GM19463 (cell line): ENCODE measurements around the gene SYCE1.
"Not testable (repeated sequence)": the region's sequence is repeated elsewhere in the genome, so short reads cannot be mapped to it uniquely, and the experiment has no call there.

ENCODE experiments used
- ATAC-seq: cut with Tn5 transposase; IDR thresholded peaks from one replicate; pipeline ENCODE4 v1.9.1; 2021; ENCODE audit warnings: mild to moderate bottlenecking, moderate library complexity; ENCODE audit not compliant: unreplicated experiment

The SYCE1 gene

DNA sequence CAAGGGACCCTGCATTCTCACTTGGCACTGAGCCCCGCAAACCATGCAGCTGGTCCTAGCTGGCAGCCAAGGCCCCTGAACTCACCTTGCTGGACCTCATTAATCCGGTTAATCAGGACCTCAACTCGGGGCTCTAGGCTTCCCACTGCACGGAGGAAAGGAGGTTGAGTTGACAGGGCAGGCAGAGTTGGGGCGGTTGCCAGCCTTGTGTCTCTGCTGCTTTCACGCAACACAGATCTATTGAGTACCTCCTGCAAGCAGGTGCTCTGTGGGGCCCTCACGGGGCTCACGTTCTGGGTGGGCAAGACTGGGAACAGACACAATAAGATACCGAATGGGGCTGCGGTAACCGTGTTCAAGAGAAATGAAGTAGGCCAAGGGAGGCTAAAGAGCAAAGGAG, 6.2 kb downstream of the SYCE1 start:
- ATAC-seq: no peak

DNA sequence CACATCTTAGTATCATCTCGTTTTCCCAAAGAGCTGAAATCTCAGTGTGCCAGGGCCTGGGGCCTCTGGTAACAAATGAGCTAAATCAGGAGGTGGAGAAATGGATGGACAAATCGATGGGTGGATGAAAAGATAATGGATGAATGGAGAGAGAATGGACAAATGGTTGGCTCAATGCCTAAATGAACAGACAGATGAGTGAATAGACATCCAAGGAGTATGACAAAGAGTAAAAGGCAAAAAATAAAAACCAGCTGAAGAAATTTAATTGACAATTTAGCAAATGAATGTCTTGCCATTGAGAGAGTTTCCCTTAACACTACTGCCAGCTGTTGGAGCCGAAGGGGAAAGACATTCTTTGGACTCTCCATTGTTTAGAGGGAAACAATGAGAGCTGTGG, 8.0 kb downstream of the SYCE1 start:
- no peak for ATAC-seq

DNA sequence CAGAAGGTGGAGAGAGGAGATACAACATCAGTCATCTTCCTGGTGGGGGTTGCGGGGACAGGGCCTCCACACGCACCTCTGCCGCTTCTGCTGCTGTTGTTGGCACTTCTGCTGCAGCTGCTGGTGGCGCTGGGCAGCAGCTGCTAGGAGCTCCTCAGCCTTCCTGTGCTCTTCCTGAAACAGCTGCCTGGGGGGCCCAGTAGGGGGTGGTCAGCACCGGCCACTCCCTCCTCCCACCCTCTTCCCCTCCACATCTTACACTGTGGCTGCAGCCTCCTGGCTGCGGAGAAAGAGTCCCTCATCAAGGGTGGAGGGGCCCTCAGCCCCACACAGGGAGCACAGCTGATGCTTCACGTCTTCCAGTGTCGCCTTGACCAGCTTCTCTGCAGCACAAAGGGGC, 9.9 kb downstream of the SYCE1 start:
- no peak for ATAC-seq

DNA sequence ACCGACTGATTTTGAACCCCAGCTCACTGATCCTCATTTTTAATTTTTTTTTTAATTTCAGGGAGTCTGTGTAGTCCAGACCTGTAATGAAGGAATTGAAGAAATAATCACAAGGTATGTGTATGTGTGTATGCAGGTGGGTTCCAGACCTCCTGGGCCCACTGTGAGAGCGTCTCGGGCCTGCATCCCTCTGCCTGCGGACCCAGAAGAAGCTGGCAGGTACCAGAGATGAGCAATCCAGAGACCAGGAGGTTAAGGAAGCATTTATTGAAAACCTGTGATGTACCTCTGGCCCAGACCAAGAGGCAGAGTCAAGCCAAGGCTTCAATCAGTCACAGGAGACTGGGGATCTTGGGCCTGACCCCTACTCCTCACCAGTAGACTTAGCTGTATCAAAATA, 10.8 kb downstream of the SYCE1 start:
- ATAC-seq: no peak

DNA sequence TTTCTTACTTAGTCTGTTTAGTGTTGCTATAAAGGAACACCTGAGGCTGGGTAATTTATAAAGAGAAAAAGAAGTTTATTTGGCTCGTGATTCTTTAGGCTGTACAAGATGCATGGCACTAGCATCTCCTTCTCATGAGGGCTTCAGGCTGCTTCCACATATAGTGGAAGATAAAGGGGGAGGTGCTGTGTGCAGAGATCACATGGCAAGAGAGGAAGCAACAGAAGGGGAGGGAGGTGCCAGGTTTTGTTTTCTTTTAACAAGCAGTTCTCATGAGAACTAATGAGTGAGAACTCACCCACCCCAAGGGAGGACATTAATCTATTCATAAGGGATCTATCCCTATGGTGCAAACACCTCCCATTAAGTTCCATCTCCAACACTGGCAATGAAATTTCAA, 20.9 kb downstream of the SYCE1 start:
- no peak for ATAC-seq

DNA sequence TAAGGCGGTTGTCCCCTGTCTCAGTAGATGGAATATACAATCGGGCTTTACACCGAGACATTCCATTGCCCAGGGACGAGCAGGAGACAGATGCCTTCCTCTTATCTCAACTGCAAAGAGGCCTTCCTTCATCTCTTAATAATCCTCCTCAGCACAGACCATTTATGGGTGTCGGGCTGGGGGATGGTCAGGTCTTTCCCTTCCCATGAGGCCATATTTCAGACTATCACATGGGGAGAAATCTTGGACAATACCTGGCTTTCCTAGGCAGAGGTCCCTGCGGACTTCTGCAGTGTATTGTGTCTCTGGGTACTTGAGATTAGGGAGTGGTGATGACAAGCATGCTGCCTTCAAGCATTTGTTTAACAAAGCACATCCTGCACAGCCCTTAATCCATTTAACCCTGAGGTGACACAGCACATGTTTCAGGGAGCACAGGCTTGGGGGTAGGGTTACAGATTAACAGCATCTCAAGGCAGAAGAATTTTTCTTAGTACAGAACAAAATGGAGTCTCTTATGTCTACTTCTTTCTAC, 23.9 kb downstream of the SYCE1 start:
- not testable (repeated sequence) for ATAC-seq

DNA sequence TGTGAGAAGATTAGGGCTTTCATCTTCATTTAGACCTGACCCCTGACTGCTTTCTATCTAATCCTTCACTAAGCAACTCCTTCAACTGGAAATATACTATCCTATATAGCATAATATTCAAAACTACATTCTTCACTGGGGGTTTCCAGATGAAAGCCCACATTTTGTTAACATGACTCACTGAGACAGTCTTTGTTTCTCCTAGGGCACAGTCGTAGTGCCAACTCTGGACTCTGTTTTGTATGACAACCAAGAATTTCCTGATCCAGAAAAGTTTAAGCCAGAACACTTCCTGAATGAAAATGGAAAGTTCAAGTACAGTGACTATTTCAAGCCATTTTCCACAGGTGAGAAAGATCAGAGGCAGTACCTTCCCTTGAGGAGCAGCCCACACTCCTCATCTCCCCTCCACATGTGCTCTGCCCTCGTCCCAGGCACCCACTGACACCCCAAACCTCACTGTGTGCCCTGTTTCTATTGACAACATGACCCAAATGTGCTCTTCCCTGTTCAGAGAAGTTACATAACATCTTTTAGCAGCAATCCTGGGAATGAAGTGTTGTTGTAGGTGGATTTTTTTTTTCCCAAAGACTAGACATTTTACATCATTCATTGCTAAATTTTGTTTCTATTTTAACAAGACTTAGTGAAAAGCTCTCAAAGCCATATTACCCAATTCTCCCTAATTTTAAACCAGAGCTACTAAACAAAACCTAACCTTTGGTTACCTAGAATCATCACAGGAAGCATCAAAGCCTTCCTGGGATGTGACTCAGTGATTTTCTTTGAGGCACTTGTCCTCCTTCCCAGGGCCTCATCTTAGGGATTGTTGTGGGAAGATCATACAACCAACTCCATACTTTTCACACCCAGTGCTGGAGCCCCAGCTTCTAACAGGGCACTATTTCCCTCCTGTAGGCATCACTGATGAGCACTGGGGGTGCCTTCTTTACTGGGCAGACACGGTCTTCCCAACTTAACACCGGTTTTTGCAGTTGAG, 27.5 kb downstream of the SYCE1 start:
- no peak for ATAC-seq

DNA sequence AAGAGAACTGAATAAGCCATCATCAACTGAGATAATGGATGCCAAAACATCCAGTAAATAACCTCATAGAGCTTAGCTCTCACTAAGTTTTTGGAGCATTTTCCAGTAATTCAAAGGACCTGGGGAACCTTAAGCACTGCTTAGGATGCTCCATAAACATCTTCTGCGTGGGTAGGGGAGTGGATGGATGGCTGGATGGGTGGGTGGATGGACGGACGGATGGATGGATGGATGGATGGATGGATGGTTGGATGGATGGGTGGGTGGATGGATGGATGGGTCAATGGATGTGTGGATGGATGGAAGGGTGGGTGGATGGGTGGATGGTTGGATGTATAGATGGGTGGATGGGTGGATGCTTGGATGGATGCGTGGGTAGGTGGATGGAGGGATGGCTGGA, 29.2 kb downstream of the SYCE1 start:
- ATAC-seq: no peak

DNA sequence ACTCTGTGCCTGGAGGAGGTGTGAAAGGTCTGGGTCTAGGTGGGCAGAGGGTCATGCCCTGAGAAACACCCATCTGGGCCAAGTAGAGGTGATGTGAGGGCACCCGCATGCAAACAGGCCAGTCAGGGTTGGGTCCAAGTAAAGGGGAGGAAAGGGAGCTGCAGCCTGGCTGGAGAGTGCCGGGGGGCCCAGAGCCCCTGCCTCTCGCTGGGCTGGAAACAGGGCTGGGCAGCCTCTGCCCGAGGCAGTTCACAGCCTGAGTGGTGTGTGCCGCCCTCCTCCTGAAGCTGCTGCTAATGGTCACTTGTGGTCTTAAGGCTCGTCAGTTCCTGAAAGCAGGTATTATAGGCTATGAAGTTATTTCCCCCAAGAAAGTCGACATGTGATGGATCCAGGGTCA, 31.0 kb downstream of the SYCE1 start:
- no peak for ATAC-seq

DNA sequence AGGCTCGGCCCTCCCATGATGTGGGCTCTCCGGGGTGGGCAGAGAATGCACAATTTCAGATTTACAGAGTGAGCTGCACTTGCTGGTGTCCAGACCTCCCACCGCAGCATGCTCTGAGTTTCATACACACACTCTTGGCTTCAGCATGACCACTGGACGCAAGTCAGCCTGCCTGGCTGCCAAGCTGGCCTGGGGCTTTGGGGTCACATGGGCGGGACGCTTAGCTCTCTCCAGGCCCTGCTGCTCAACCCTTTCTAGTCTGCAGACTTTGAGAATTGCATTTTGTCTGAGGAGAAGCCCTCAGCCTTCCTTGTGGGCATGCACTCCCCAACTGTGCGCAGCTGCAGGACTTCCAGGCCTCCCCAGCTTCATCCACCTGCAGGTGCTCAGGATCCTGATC, 32.5 kb downstream of the SYCE1 start:
- no peak for ATAC-seq

DNA sequence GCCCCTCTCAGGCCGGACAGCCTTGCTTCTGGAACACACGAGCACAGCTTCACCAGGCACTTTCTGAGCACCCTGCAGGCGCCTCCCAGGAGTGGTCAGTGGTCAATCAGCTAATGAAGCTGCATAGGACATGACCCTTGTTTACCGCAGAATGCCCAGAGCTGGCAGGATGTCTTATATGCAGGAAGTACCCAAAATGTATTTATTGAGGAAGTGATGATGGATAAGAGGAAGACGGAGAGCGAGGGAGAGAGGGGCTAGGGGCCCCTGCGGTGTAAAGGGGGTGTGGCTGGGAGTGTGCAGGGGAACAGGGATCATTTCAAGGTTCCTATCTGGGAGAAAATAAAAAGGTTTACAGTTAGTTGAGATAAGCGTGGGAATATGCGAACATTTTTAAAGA, 34.9 kb downstream of the SYCE1 start:
- no peak for ATAC-seq

DNA sequence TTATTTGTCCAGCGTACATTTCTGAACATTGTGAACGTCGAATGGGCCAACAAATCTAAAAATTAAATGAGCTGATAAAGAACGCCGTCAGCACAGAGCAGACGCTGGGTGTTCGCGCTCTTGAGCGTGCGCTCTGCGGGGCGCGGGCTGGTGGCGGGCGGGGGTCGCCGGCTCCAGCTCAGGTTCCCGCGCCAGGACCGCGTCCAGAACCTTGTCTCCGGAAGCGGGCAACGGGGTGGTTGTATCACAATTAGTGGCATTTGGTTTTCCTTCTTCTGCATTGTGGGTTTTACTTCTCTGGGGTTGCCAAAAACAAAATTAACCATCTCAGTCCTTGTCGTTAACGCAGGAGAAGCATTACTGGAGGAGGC, 35.8 kb downstream of the SYCE1 start:
- no peak for ATAC-seq

DNA sequence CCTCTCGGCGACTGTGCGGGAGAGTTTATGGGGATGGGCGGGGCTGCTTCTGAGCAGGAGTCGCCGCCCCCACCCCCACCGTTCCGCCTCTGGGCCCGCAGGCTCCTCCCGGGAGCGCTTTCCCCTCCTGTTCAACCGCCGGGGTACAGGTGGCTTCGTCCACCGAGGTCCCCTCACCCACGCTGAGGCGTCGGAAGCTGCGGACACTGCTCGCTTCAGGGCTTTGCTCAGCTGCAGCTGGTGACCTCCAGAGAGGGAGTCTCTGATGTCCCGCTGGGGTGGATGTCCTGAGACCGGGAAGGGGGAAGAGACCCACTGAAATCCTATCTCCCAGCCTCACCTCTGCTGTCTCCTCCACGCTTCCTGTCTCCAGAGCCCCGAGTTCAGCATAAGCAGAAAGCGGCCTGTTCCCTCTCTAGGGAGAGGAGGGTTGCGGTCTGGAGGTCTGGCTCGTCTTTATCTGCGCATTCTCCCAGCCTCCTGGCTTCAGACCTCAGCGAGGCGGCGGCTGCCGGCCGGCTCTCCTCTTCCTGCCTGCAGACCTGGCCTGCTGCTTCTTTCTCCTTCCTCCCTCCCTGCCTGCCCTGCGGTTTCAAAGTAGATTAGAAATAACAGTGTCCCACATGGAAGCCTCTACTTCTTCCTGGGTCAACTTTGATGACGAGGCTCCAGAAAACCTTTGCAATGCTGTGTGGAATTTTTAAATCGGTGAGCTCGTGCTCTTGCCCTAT, 36.4 kb downstream of the SYCE1 start:
- ATAC-seq: no peak

DNA sequence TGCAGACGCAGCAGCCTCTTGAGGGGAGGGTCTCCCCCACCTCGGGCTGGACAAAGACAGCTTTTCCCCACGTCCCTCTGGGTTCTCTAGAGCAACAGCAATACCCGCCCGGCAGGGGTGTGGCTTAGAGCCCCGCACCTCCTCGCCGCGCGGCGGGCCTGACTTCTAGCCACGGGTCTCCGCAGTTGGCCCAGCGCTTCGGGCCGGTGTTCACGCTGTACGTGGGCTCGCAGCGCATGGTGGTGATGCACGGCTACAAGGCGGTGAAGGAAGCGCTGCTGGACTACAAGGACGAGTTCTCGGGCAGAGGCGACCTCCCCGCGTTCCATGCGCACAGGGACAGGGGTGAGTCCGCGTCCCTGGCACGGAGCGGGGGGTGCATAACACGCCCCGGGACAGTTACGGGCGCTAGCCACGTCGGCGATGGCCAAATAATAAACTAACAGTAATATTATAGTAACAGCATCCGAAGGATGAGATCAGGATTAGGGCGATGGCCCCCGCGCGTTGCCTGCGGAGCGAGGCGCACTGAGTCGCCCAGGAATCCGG, 37.0 kb downstream of the SYCE1 start:
- no peak for ATAC-seq

DNA sequence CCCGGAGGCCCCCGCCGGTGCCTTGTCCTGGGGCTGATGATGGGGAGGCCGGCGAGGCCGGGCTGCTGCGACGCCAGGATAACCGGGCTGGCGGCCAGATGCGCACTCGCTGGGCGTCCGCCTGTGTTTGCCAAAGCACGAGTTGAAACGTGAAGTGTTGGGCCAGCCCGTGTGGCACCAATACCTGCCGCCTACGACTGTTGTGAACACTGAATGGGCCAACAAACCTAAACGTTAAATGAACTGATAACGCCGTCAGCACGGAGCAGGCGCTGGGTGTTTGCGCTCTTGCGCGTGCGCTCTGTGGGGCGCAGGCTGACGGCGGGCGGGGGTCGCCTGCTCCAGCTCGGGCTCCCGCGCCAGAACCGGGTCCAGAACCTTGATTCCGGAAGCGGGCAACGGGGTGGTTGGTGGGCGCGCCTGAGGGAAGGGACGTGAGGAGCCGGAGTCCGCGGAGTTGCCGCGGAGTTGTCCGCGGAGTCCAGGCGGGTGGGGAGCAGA, 37.6 kb downstream of the SYCE1 start:
- no peak for ATAC-seq

DNA sequence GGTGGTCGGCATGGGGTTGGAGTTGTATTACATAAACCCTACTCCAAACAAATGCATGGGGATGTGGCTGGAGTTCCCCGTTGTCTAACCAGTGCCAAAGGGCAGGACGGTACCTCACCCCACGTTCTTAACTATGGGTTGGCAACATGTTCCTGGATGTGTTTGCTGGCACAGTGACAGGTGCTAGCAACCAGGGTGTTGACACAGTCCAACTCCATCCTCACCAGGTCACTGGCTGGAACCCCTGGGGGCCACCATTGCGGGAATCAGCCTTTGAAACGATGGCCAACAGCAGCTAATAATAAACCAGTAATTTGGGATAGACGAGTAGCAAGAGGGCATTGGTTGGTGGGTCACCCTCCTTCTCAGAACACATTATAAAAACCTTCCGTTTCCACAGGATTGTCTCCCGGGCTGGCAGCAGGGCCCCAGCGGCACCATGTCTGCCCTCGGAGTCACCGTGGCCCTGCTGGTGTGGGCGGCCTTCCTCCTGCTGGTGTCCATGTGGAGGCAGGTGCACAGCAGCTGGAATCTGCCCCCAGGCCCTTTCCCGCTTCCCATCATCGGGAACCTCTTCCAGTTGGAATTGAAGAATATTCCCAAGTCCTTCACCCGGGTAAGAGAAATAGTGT, 38.3 kb downstream of the SYCE1 start, which contains the start of gene CYP2E1:
Gene CYP2E1, plus strand, starts transcription at position 407 of the 632 bp plus-strand sequence. Its CDS starts 33 bp downstream, at position 440.
- ATAC-seq: no peak

DNA sequence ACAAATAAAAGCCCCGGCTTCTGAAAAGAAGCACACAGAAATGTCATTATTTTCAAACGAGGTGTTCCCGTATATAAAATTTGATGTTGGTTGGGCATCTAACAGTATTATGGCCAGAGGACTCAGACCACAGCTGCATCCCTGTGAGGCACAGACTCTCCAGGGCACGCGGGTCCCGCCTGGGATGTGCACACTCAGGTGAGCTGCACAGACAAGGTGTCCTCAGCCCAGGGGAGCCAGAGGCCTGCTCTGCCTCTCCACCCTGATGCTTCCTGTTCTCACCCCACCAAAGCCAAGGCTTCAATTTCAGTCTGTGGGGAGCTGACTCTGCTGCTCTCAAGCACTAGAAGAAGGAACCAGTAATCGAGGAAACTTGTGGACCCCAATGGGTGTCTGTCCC, 39.9 kb downstream of the SYCE1 start:
- no peak for ATAC-seq

DNA sequence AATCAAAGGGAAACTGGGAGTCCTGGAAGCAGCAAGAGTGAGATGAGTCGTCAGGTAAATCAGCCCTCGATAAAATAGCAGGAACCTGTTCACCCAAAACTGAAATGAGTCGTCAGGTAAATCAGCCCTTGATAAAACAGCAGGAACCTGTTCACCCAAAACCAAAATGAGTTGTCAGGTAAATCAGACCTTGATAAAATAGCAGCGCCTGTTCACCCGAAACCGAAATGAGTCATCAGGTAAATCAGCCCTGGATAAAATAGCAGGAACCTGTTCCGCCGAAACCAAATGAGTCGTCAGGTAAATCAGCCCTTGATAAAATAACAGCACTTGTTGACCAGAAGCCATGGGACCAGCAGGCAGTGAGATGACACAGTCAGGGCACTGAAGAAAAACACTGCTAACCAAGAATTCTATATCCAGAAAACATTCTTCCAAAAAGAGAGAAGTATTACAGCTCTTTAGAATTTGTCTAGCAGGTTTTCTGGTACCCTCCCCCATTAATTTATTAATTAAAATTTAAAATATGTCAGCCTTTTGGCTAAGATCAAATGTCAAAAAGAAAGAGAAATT, 41.7 kb downstream of the SYCE1 start:
- no peak for ATAC-seq

DNA sequence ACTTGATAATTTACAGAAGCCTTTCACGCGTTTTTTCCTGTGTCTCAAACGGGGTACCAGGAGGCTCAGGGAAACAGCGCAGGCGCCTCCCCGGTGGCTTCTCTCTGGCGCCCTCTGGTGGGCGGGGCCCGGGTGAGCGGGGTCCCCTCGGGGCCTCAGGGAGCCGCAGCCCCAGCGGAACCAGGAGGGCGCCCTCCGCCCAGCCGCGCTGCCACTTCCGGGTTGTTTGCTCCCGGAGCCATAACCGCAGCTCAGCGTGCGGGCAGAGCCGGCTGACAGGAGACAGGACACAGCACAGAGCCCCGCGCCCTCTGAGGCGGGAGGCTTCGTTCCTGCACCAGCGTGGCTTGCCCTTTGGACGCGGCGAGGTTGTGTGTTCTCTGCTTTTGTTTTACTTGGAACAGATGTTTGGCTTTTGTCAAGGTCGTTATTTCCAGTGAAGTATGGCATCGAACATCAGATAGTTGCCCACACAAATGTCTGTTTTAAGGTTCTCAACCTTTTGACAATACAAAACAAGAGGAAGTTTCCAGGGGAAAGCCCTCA, 45.1 kb downstream of the SYCE1 start:
- peak; percentile 92 for ATAC-seq

DNA sequence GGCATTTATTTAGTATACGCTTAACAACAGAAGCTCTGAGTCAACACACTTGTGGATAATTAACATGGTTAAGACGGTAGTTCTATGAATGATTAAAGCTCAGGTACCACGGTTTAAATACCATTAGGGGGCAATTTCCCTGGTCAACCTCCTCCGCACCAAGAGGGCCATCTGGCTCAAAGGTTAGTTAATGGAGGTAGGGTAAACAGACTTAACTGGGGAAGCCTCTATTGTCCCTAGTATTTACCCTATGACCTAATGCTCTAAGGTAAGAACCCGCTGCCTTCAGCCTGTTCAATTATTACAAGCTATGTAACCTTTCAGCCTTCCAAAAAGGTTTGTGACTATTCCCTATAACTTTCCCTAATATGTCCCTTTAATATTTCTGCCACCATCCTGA, 46.9 kb downstream of the SYCE1 start:
- ATAC-seq: not testable (repeated sequence)
